DOHH2 (cell line): ENCODE measurements around the gene PTCHD1.

ENCODE experiments used
- EZH2phosphoT487 ChIP-seq: fragments of 200-600 bp; sonication (generic); IDR thresholded peaks from 2 replicates; pipeline ENCODE4 v1.6.1; 2017; ENCODE audit warnings: borderline replicate concordance, mild to moderate bottlenecking, antibody characterized with exemption, low read length, moderate library complexity, mixed read lengths
- TF ChIP-seq, protein P1 (sequence below): fragments of 200-600 bp; sonication (generic); IDR thresholded peaks from one replicate; pipeline ENCODE4 v1.5.1; 2014; ENCODE audit warnings: antibody characterized with exemption, mild to moderate bottlenecking, low read depth, low read length; ENCODE audit not compliant: poor library complexity, severe bottlenecking

DNA sequence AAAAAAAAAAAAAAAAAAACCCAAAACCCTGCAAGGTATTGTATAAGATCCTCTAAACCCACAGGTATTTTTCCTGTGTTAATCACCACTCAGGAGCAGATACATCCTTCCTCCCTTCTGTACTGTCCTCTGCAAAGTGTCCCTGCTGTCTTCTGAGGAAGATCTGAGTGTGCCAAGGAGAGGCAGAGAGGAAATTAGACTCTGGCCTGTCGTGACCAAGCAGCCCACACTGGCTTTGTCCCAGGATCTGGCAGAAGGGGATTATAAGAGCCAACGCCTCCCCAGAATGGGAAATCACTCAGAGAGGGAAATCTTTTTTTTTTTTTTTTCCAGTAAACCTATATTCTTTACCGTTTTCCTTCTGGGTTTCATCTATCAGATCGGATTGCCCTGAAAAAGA is 39.6 kb downstream of the PTCHD1 start:
- TF ChIP-seq, protein P1, sequence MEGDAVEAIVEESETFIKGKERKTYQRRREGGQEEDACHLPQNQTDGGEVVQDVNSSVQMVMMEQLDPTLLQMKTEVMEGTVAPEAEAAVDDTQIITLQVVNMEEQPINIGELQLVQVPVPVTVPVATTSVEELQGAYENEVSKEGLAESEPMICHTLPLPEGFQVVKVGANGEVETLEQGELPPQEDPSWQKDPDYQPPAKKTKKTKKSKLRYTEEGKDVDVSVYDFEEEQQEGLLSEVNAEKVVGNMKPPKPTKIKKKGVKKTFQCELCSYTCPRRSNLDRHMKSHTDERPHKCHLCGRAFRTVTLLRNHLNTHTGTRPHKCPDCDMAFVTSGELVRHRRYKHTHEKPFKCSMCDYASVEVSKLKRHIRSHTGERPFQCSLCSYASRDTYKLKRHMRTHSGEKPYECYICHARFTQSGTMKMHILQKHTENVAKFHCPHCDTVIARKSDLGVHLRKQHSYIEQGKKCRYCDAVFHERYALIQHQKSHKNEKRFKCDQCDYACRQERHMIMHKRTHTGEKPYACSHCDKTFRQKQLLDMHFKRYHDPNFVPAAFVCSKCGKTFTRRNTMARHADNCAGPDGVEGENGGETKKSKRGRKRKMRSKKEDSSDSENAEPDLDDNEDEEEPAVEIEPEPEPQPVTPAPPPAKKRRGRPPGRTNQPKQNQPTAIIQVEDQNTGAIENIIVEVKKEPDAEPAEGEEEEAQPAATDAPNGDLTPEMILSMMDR, result no peak
- TF ChIP-seq EZH2phosphoT487, result no peak
